HepG2 (cell line): ENCODE data around the gene RABGAP1. TPM values are rescaled to one million over a fixed set of nuclear protein-coding genes. Genes with fewer than 3 reads are reported as not detected.

Source experiments
- ATAC-seq: fragments of 200-7000 bp; cut with Tn5 transposase; 3 replicates; pipeline ENCODE4 v1.9.1; 2020; ENCODE audit warnings: mild to moderate bottlenecking, moderate library complexity
- BruUV-seq: library from RNA; stranded (reverse); fragments of 400-500 nt; replicated peaks from 2 replicates; lab custom pipeline; 2021; lab: Mats Ljungman, UMichigan
- CTCF ChIA-PET: fragments of 300-600 bp; formaldehyde crosslinking; extraction: SDS; loops from one replicate; lab custom pipeline; 2021; ENCODE audit warnings: low total read pairs, inconsistent platforms, low intra/inter-chr PET ratio; lab: Yijun Ruan, JAX
- POLR2A ChIA-PET: fragments of 350-600 bp; sonication (Branson Sonifier 250); formaldehyde crosslinking; loops from one replicate; lab custom pipeline; 2020; ENCODE audit warnings: antibody characterized with exemption, inconsistent platforms; lab: Yijun Ruan, JAX
- DNase-seq: peaks from one replicate; pipeline ENCODE4 v3.0.0-alpha.2; 2015; ENCODE audit warnings: low spot score
- FAIRE-seq: peaks from 3 replicates; lab custom pipeline; 2011; peaks lifted over from hg19 to GRCh38; lab: Jason Lieb, UNC
- H2AFZ ChIP-seq: one replicate; pipeline ENCODE4 v1.6.1; 2011; ENCODE audit warnings: low read length, inconsistent platforms
- H3K27ac ChIP-seq: fragments of 300-600 bp; 3 replicates; pipeline ENCODE4 v1.8.0; 2011; ENCODE audit warnings: mixed run types, mild to moderate bottlenecking, mixed read lengths, low read length, inconsistent platforms; ENCODE audit not compliant: insufficient read depth; ENCODE audit errors: extremely low read length
- H3K27me3 ChIP-seq, 2 experiments: fragments of 200-600 bp in 1 of 2; 2 replicates in 1 of 2; 3 replicates in 1 of 2; pipeline versions ENCODE4 v1.6.0 to v1.8.0; 2011; ENCODE audit warnings: low read length in 2 of 2, mild to moderate bottlenecking in 2 of 2, moderate library complexity in 2 of 2, inconsistent platforms in 1 of 2; ENCODE audit not compliant: insufficient read depth in 2 of 2, control insufficient read depth in 1 of 2
- H3K36me3 ChIP-seq, 2 experiments: fragments of 200-600 bp in 1 of 2; replicated peaks in 1 of 2; 2 replicates in 1 of 2; 3 replicates in 1 of 2; pipeline versions ENCODE4 v1.5.1 to v1.8.0; 2011; ENCODE audit warnings: low read length in 2 of 2, inconsistent platforms in 1 of 2; ENCODE audit not compliant: insufficient read depth in 2 of 2, control insufficient read depth in 1 of 2
- H3K4me1 ChIP-seq: 2 replicates; pipeline ENCODE4 v1.5.1; 2012; ENCODE audit warnings: low read length, inconsistent platforms; ENCODE audit not compliant: insufficient read depth
- H3K4me2 ChIP-seq: 2 replicates; pipeline ENCODE4 v1.6.0; 2011; ENCODE audit warnings: low read depth, low read length, inconsistent platforms
- H3K4me3 ChIP-seq, 3 experiments: fragments of 200-600 bp in 1 of 3; sonication (generic), shearing (Covaris generic) in 1 of 3; replicated peaks in 1 of 3; 2 replicates each; pipeline ENCODE4 v1.5.1; 2011 to 2016; ENCODE audit warnings: low read length in 3 of 3, inconsistent platforms in 2 of 3, low read depth in 2 of 3, mild to moderate bottlenecking in 2 of 3, control low read depth in 1 of 3, mixed read lengths in 1 of 3; ENCODE audit not compliant: insufficient read depth in 1 of 3
- H3K79me2 ChIP-seq: one replicate; pipeline ENCODE4 v1.6.1; 2011; ENCODE audit warnings: low read length, inconsistent platforms; ENCODE audit not compliant: insufficient read depth
- H3K9ac ChIP-seq: 2 replicates; pipeline ENCODE4 v1.6.0; 2011; ENCODE audit warnings: mild to moderate bottlenecking, low read depth, low read length, inconsistent platforms; ENCODE audit not compliant: insufficient read depth
- H3K9me3 ChIP-seq: 2 replicates; pipeline ENCODE4 v1.5.1; 2012; ENCODE audit warnings: mild to moderate bottlenecking, low read length
- H4K20me1 ChIP-seq: 2 replicates; pipeline ENCODE4 v1.6.0; 2011; ENCODE audit warnings: inconsistent platforms, mild to moderate bottlenecking, low read length, moderate library complexity; ENCODE audit not compliant: insufficient read depth
- MAF1 ChIP-seq: sonication (generic); formaldehyde crosslinking; IDR thresholded peaks from 2 replicates; pipeline ENCODE4 v1.5.0; 2020; ENCODE audit warnings: missing genetic modification reagents, borderline replicate concordance
- WGBS: methylation state at CpG from one replicate; pipeline ENCODE4 v1.1.6; 2017; ENCODE audit warnings: low lambda C conversion rate; 5-methylcytosine and 5-hydroxymethylcytosine counted together
- in situ Hi-C: cut with HindIII; loops from 2 replicates; pipeline ENCODE4 v1.10.0; 2017; ENCODE audit warnings: low pct_unique_long_range_greater_than_20kb; ENCODE audit not compliant: extremely low pct_ligation_motif_present
- intact Hi-C: fragments of 100-400 bp; cut with micrococcal nuclease; formaldehyde crosslinking; loops from one replicate; pipeline ENCODE4 v1.10.0; 2022; ENCODE audit not compliant: unreplicated experiment
- polyA plus RNA-seq, 8 experiments: library from polyadenylated mRNA; depleted of rRNA in 3 of 8; stranded (reverse) in 7 of 8; unstranded in 1 of 8; fragments of >200 nt; fragmentation: Illumina TruSeq in 4 of 8; extraction: Trizol in 4 of 8; gene quantifications; 2 replicates each; pipeline versions ENCODE4 v1.2.1 to v1.2.3, GENCODE V29; 2011 to 2016; ENCODE audit warnings: low read depth in 4 of 8, missing spikeins in 1 of 8, mixed read lengths in 1 of 8; ENCODE audit not compliant: insufficient read depth in 1 of 8
- total RNA-seq, 5 experiments: library from RNA; depleted of rRNA; stranded (reverse); fragments of >200 nt; fragmentation: Illumina TruSeq; extraction: Trizol; gene quantifications; 2 replicates each; pipeline ENCODE4 v1.2.3, GENCODE V29; 2016; ENCODE audit warnings: low read depth in 1 of 5
- TF ChIP-seq, protein P1 (sequence below): sonication (generic); formaldehyde crosslinking; IDR thresholded peaks from 2 replicates; pipeline ENCODE4; 2020; ENCODE audit warnings: missing genetic modification reagents, mild to moderate bottlenecking, borderline replicate concordance
- TF ChIP-seq, protein P2 (sequence below): sonication (generic); formaldehyde crosslinking; IDR thresholded peaks from 2 replicates; pipeline ENCODE4 v1.8.1; 2023; ENCODE audit warnings: missing genetic modification reagents, inconsistent platforms, borderline replicate concordance
- TF ChIP-seq, protein P3 (sequence below): sonication (generic); formaldehyde crosslinking; IDR thresholded peaks from one replicate; pipeline ENCODE4 v1.5.1; 2020; ENCODE audit warnings: mild to moderate bottlenecking, missing genetic modification reagents; ENCODE audit errors: not compliant biosample characterization
- TF ChIP-seq, protein P4 (sequence below): sonication (generic); formaldehyde crosslinking; IDR thresholded peaks from 2 replicates; pipeline ENCODE4 v1.4.0; 2020; ENCODE audit warnings: missing genetic modification reagents, mild to moderate bottlenecking, borderline replicate concordance
- TF ChIP-seq, protein P5 (sequence below): sonication (generic); formaldehyde crosslinking; IDR thresholded peaks from 2 replicates; pipeline ENCODE4 v1.5.0; 2020; ENCODE audit warnings: missing genetic modification reagents

Gene RABGAP1
- total and polyA plus RNA-seq, 2 of the 13 experiments (the other 11 are each of a cell fraction or from before 2014, with no cell fraction given) = 19.1 to 19.3 TPM

DNA sequence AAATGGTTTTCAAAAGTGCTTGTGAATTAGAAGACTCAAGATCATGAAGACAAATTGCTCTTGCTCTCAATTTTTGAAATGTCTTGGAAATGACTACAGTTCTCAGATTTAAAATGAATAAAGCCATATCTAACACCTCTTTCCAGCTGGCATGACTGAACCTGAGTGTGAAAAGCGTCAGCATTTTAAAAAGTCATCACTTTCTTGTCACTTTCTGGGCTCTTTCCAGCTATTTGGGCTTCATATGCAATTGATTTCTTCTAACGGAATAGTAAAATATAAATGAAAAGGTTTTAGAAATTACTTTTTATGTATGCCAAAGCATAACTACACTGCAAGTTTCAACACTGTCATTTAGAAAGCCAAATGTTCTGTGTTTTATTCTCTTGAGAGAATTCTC is 95.0 kb downstream of the RABGAP1 start:
- no TSS peak for BruUV-seq
- 98% methylated on average over 2 of the region's 2 CpGs for WGBS
- TF ChIP-seq, protein P1, sequence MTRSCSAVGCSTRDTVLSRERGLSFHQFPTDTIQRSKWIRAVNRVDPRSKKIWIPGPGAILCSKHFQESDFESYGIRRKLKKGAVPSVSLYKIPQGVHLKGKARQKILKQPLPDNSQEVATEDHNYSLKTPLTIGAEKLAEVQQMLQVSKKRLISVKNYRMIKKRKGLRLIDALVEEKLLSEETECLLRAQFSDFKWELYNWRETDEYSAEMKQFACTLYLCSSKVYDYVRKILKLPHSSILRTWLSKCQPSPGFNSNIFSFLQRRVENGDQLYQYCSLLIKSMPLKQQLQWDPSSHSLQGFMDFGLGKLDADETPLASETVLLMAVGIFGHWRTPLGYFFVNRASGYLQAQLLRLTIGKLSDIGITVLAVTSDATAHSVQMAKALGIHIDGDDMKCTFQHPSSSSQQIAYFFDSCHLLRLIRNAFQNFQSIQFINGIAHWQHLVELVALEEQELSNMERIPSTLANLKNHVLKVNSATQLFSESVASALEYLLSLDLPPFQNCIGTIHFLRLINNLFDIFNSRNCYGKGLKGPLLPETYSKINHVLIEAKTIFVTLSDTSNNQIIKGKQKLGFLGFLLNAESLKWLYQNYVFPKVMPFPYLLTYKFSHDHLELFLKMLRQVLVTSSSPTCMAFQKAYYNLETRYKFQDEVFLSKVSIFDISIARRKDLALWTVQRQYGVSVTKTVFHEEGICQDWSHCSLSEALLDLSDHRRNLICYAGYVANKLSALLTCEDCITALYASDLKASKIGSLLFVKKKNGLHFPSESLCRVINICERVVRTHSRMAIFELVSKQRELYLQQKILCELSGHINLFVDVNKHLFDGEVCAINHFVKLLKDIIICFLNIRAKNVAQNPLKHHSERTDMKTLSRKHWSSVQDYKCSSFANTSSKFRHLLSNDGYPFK (CRISPR knock-in tag) = no peak
- TF ChIP-seq, protein P2, sequence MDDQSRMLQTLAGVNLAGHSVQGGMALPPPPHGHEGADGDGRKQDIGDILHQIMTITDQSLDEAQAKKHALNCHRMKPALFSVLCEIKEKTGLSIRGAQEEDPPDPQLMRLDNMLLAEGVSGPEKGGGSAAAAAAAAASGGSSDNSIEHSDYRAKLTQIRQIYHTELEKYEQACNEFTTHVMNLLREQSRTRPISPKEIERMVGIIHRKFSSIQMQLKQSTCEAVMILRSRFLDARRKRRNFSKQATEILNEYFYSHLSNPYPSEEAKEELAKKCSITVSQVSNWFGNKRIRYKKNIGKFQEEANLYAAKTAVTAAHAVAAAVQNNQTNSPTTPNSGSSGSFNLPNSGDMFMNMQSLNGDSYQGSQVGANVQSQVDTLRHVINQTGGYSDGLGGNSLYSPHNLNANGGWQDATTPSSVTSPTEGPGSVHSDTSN (CRISPR knock-in tag) = no peak
- TF ChIP-seq MAF1 = no peak
- TF ChIP-seq, protein P3, sequence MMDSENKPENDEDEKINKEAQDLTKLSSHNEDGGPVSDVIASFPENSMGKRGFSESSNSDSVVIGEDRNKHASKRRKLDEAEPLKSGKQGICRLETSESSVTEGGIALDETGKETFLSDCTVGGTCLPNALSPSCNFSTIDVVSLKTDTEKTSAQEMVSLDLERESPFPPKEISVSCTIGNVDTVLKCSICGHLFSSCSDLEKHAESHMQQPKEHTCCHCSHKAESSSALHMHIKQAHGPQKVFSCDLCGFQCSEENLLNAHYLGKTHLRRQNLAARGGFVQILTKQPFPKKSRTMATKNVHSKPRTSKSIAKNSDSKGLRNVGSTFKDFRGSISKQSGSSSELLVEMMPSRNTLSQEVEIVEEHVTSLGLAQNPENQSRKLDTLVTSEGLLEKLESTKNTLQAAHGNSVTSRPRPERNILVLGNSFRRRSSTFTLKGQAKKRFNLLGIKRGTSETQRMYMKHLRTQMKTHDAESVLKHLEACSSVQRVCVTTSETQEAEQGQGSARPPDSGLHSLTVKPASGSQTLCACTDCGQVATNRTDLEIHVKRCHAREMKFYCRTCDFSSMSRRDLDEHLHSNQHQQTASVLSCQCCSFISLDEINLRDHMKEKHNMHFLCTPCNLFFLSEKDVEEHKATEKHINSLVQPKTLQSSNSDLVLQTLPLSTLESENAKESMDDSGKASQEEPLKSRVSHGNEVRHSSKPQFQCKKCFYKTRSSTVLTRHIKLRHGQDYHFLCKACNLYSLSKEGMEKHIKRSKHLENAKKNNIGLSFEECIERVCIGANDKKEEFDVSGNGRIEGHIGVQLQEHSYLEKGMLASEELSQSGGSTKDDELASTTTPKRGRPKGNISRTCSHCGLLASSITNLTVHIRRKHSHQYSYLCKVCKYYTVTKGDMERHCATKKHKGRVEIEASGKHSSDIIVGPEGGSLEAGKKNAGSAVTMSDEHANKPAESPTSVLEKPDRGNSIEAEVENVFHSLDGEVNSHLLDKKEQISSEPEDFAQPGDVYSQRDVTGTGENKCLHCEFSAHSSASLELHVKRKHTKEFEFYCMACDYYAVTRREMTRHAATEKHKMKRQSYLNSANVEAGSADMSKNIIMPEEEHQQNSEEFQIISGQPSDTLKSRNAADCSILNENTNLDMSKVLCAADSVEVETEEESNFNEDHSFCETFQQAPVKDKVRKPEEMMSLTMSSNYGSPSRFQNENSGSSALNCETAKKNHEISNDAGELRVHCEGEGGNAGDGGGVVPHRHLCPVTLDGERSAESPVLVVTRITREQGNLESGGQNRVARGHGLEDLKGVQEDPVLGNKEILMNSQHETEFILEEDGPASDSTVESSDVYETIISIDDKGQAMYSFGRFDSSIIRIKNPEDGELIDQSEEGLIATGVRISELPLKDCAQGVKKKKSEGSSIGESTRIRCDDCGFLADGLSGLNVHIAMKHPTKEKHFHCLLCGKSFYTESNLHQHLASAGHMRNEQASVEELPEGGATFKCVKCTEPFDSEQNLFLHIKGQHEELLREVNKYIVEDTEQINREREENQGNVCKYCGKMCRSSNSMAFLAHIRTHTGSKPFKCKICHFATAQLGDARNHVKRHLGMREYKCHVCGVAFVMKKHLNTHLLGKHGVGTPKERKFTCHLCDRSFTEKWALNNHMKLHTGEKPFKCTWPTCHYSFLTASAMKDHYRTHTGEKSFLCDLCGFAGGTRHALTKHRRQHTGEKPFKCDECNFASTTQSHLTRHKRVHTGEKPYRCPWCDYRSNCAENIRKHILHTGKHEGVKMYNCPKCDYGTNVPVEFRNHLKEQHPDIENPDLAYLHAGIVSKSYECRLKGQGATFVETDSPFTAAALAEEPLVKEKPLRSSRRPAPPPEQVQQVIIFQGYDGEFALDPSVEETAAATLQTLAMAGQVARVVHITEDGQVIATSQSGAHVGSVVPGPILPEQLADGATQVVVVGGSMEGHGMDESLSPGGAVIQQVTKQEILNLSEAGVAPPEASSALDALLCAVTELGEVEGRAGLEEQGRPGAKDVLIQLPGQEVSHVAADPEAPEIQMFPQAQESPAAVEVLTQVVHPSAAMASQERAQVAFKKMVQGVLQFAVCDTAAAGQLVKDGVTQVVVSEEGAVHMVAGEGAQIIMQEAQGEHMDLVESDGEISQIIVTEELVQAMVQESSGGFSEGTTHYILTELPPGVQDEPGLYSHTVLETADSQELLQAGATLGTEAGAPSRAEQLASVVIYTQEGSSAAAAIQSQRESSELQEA (CRISPR knock-in tag) = no peak
- TF ChIP-seq, protein P4, sequence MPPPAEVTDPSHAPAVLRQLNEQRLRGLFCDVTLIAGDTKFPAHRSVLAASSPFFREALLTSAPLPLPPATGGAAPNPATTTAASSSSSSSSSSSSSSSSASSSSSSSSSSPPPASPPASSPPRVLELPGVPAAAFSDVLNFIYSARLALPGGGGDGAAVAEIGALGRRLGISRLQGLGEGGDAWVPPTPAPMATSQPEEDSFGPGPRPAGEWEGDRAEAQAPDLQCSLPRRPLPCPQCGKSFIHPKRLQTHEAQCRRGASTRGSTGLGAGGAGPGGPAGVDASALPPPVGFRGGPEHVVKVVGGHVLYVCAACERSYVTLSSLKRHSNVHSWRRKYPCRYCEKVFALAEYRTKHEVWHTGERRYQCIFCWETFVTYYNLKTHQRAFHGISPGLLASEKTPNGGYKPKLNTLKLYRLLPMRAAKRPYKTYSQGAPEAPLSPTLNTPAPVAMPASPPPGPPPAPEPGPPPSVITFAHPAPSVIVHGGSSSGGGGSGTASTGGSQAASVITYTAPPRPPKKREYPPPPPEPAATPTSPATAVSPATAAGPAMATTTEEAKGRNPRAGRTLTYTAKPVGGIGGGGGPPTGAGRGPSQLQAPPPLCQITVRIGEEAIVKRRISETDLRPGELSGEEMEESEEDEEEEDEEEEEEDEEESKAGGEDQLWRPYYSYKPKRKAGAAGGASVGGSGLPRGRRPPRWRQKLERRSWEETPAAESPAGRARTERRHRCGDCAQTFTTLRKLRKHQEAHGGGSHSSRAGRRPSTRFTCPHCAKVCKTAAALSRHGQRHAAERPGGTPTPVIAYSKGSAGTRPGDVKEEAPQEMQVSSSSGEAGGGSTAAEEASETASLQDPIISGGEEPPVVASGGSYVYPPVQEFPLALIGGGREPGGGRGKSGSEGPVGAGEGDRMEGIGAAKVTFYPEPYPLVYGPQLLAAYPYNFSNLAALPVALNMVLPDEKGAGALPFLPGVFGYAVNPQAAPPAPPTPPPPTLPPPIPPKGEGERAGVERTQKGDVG (CRISPR knock-in tag) = no peak
- TF ChIP-seq, protein P5, sequence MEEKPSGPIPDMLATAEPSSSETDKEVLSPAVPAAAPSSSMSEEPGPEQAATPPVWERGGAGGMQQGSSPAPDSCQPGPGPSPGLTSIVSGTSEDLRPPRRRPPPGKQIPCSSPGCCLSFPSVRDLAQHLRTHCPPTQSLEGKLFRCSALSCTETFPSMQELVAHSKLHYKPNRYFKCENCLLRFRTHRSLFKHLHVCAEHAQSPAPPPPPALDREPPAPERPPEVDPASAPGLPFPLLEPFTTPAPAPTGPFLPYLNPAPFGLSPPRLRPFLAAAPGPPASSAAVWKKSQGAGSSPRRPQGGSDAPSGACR (CRISPR knock-in tag) = no peak

More for the DNA sequence above, 95.0 kb downstream of the RABGAP1 start:
- in situ Hi-C loops (no loop called here), intact Hi-C loops (no loop called here)
- H3K79me2 ChIP-seq = no peaks in the 10 kb centered on the region
- DNase-seq = no peak
- H3K4me3 ChIP-seq = no peak overlapping the region
- no peak for ATAC-seq
- FAIRE-seq = no peak
- H4K20me1 ChIP-seq = no peaks in the 10 kb centered on the region
- no peaks in the 10 kb centered on the region for H3K27me3 ChIP-seq
- H3K4me1 ChIP-seq = no peaks in the 10 kb centered on the region
- ChIA-PET POLR2A (no interaction called here), CTCF (no interaction called here)
- no peak overlapping the region for H3K27ac ChIP-seq
- peaks cover 8 to 25% of the 10 kb centered on the region in 2 experiments; a peak in 4 of 5 replicates for H3K36me3 ChIP-seq
- H3K9me3 ChIP-seq = no peaks in the 10 kb centered on the region
- no peak overlapping the region for H3K9ac ChIP-seq
- H3K4me2 ChIP-seq = no peak overlapping the region
- no peak overlapping the region for H2AFZ ChIP-seq
